Measurements from ENCODE around the gene LPAR3. TPM values are rescaled to one million over a fixed set of nuclear protein-coding genes. Genes with fewer than 3 reads are reported as not detected.
A peak's percentile ranks its signal among the peaks of the same experiment; 100 is the strongest.

The LPAR3 gene
- total and polyA plus RNA-seq, 2 experiments from 2014 or later, result 0.32 TPM; not detected in 1

DNA sequence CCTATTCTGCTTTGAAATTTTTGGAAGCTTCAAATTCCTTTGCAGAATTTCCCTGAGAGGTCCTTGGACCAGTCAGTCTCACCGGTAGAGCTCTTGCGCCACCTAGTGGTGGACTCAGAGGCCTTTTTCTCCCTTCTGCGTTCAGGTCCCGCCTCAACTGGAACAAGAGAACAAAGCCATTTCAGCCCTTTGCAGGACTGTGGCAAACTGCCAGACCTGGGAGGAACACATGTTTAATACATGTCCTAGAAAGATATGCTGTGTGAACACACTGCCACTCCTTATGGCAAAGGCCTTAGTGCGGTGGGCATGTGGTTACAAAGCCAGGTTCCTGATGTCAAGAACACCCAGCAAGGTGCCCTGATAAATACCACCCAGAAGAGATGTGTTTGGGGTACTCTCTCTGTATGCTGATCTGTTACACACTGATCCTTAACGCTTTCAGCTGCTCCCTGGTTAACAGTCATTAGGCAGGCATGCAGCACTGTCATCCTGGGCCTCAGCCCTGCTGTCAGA, 120.5 kb downstream of the LPAR3 start:
- H3K27me3 ChIP-seq (replicated peaks; ENCODE audit: insufficient read depth), result no peaks in the 10 kb centered on the region
- H3K4me1 ChIP-seq (ENCODE audit: insufficient read depth), result peaks cover 3% of the 10 kb centered on the region; the same call in 1 of the 2 replicates
- no peaks in the 10 kb centered on the region for H4K20me1 ChIP-seq (ENCODE audit: insufficient read depth)
- H3F3A ChIP-seq (ENCODE audit: insufficient read depth), result no peaks in the 10 kb centered on the region
- no peak overlapping the region for H3K4me2 ChIP-seq (ENCODE audit: unreplicated experiment)
- H3K27ac ChIP-seq, result no peak overlapping the region
- no peak overlapping the region for H3K9ac ChIP-seq
- no peaks in the 10 kb centered on the region for H3K9me2 ChIP-seq (ENCODE audit: insufficient read depth)
- no peak overlapping the region for H2AFZ ChIP-seq
- DNase-seq, result peak; percentile 81
- in situ Hi-C loops (cut with MboI), result loop anchor here (10.0 to 25.0 kb wide), 3 partner anchors 328 to 835 kb away; partner anchors contain the start of gene PRKACB
- WGBS, 2 experiments (ENCODE audit: low coverage in 1 of 2, low lambda C conversion rate in 2 of 2, missing lambda C conversion rate in 2 of 2), result 13 to 14% methylated on average over 6 of the region's 6 CpGs
- no peaks in the 10 kb centered on the region for H3K36me3 ChIP-seq (ENCODE audit: low read depth)
- no peak overlapping the region for H3K4me3 ChIP-seq
- TF ChIP-seq EZH2phosphoT487 (IDR thresholded peaks at IDR 0.05; ENCODE audit: insufficient read depth, low read depth) (no peak), EZH2 (IDR thresholded peaks at IDR 0.05; ENCODE audit: insufficient read depth, poor library complexity, severe bottlenecking) (no peak)
- no peaks in the 10 kb centered on the region for H3K79me2 ChIP-seq (ENCODE audit: insufficient read depth)
- no peaks in the 10 kb centered on the region for H3K9me3 ChIP-seq (ENCODE audit: low read depth)

GRCh38 chr1:84771895-84772294, 121.1 kb downstream of the LPAR3 start:
- H3K9me3 ChIP-seq (ENCODE audit: low read depth), result no peaks in the 10 kb centered on the region
- peaks cover 3% of the 10 kb centered on the region; the same call in 1 of the 2 replicates for H3K4me1 ChIP-seq (ENCODE audit: insufficient read depth)
- DNase-seq, result peak; percentile 10
- no peak overlapping the region for H3K4me3 ChIP-seq
- H2AFZ ChIP-seq, result no peak overlapping the region
- no peaks in the 10 kb centered on the region for H4K20me1 ChIP-seq (ENCODE audit: insufficient read depth)
- no peaks in the 10 kb centered on the region for H3K79me2 ChIP-seq (ENCODE audit: insufficient read depth)
- 80 to 86% methylated on average over 2 of the region's 2 CpGs for WGBS, 2 experiments (ENCODE audit: low coverage in 1 of 2, low lambda C conversion rate in 2 of 2, missing lambda C conversion rate in 2 of 2)
- in situ Hi-C loops (cut with MboI), result loop anchor here (10.0 to 25.0 kb wide), 3 partner anchors 327 to 835 kb away; partner anchors contain the start of gene PRKACB
- no peak for TF ChIP-seq EZH2 (IDR thresholded peaks at IDR 0.05; ENCODE audit: insufficient read depth, poor library complexity, severe bottlenecking)
- no peak for TF ChIP-seq EZH2phosphoT487 (IDR thresholded peaks at IDR 0.05; ENCODE audit: insufficient read depth, low read depth)
- H3F3A ChIP-seq (ENCODE audit: insufficient read depth), result no peaks in the 10 kb centered on the region
- no peak overlapping the region for H3K27ac ChIP-seq
- no peak overlapping the region for H3K4me2 ChIP-seq (ENCODE audit: unreplicated experiment)
- no peaks in the 10 kb centered on the region for H3K9me2 ChIP-seq (ENCODE audit: insufficient read depth)
- H3K9ac ChIP-seq, result no peak overlapping the region
- H3K27me3 ChIP-seq (replicated peaks; ENCODE audit: insufficient read depth), result no peaks in the 10 kb centered on the region
- H3K36me3 ChIP-seq (ENCODE audit: low read depth), result no peaks in the 10 kb centered on the region

- 95 to 100% methylated on average over 2 of the region's 2 CpGs for WGBS, 2 experiments (ENCODE audit: low coverage in 1 of 2, low lambda C conversion rate in 2 of 2, missing lambda C conversion rate in 2 of 2)
- in situ Hi-C loops (cut with MboI), result loop anchor here (10.0 to 25.0 kb wide), 3 partner anchors 326 to 833 kb away; partner anchors contain the start of gene PRKACB
- H3K9me2 ChIP-seq (ENCODE audit: insufficient read depth), result no peaks in the 10 kb centered on the region
Observed at GRCh38 chr1:84770481-84770880, 122.5 kb downstream of the LPAR3 start.

GRCh38 chr1:84769636-84770035, 123.4 kb downstream of the LPAR3 start:
- no peak for TF ChIP-seq EZH2 (IDR thresholded peaks at IDR 0.05; ENCODE audit: insufficient read depth, poor library complexity, severe bottlenecking)
- no peak for DNase-seq
- Histone ChIP-seq H3K27me3 (replicated peaks; ENCODE audit: insufficient read depth) (peaks cover 8% of the 10 kb centered on the region; the same call in 1 of the 2 replicates), H4K20me1 (ENCODE audit: insufficient read depth) (no peaks in the 10 kb centered on the region), H2AFZ (no peak overlapping the region), H3K9me3 (ENCODE audit: low read depth) (no peaks in the 10 kb centered on the region), H3K79me2 (ENCODE audit: insufficient read depth) (no peaks in the 10 kb centered on the region), H3K4me3 (no peak overlapping the region), H3K27ac (no peak overlapping the region), H3F3A (ENCODE audit: insufficient read depth) (no peaks in the 10 kb centered on the region), H3K9me2 (ENCODE audit: insufficient read depth) (no peaks in the 10 kb centered on the region), H3K9ac (no peak overlapping the region), H3K36me3 (ENCODE audit: low read depth) (no peaks in the 10 kb centered on the region), H3K4me1 (ENCODE audit: insufficient read depth) (peaks cover 3% of the 10 kb centered on the region; the same call in 1 of the 2 replicates), H3K4me2 (ENCODE audit: unreplicated experiment) (no peak overlapping the region)
- 71 to 84% methylated on average over 1 of the region's 1 CpG for WGBS, 2 experiments (ENCODE audit: low coverage in 1 of 2, low lambda C conversion rate in 2 of 2, missing lambda C conversion rate in 2 of 2)
- in situ Hi-C loops (cut with MboI), result loop anchor here (10.0 to 25.0 kb wide), 4 partner anchors 165 to 832 kb away; partner anchors contain the start of gene PRKACB

More at GRCh38 chr1:84770481-84770880, 122.5 kb downstream of the LPAR3 start:
- no peak overlapping the region for H3K4me2 ChIP-seq (ENCODE audit: unreplicated experiment)
- peaks cover 3% of the 10 kb centered on the region; the same call in 1 of the 2 replicates for H3K4me1 ChIP-seq (ENCODE audit: insufficient read depth)
- DNase-seq, result no peak
- H3K27me3 ChIP-seq (replicated peaks; ENCODE audit: insufficient read depth), result 0 out of 2 replicates have a peak, but pooled peaks cover under 1% of the 10 kb centered on the region
- no peaks in the 10 kb centered on the region for H3F3A ChIP-seq (ENCODE audit: insufficient read depth)
- H4K20me1 ChIP-seq (ENCODE audit: insufficient read depth), result no peaks in the 10 kb centered on the region
- no peaks in the 10 kb centered on the region for H3K9me3 ChIP-seq (ENCODE audit: low read depth)
- H2AFZ ChIP-seq, result no peak overlapping the region
- no peak overlapping the region for H3K9ac ChIP-seq
- H3K4me3 ChIP-seq, result no peak overlapping the region
- no peak overlapping the region for H3K27ac ChIP-seq
- TF ChIP-seq EZH2 (IDR thresholded peaks at IDR 0.05; ENCODE audit: insufficient read depth, poor library complexity, severe bottlenecking) (no peak), EZH2phosphoT487 (IDR thresholded peaks at IDR 0.05; ENCODE audit: insufficient read depth, low read depth) (no peak)
- H3K79me2 ChIP-seq (ENCODE audit: insufficient read depth), result no peaks in the 10 kb centered on the region
- H3K36me3 ChIP-seq (ENCODE audit: low read depth), result no peaks in the 10 kb centered on the region
